Progenitor cell of endocrine pancreas (in vitro differentiated cells): ENCODE measurements around the gene CBFA2T3. TPM values are rescaled to one million over a fixed set of nuclear protein-coding genes. Genes with fewer than 3 reads are reported as not detected.

ENCODE experiments used
- DNase-seq: peaks from one replicate; pipeline ENCODE4 v3.0.0; 2021; ENCODE audit warnings: low spot score; ENCODE audit not compliant: unreplicated experiment
- H3K27ac Mint-ChIP-seq: 2 replicates; pipeline ENCODE4 v1.8.0; 2021; ENCODE audit warnings: mild to moderate bottlenecking, moderate library complexity, mixed read lengths
- H3K27me3 Mint-ChIP-seq: 2 replicates; pipeline ENCODE4 v1.8.0; 2021; ENCODE audit warnings: mixed read lengths
- H3K36me3 Mint-ChIP-seq: 2 replicates; pipeline ENCODE4 v1.8.0; 2022; ENCODE audit warnings: mixed read lengths; ENCODE audit not compliant: insufficient read depth
- H3K4me1 Mint-ChIP-seq: 2 replicates; pipeline ENCODE4 v1.8.0; 2021; ENCODE audit warnings: low read depth, mixed read lengths
- H3K4me3 Mint-ChIP-seq: 2 replicates; pipeline ENCODE4 v1.8.0; 2021; ENCODE audit warnings: low read depth, mild to moderate bottlenecking, moderate library complexity, mixed read lengths
- H3K9me3 Mint-ChIP-seq: 2 replicates; pipeline ENCODE4 v1.8.0; 2021; ENCODE audit warnings: low read depth, mixed read lengths
- CTCF ChIP-seq: fragments of 200-600 bp; sonication (generic); IDR thresholded peaks from one replicate; pipeline ENCODE4 v1.5.0; 2021; ENCODE audit warnings: antibody characterized with exemption, mild to moderate bottlenecking; ENCODE audit not compliant: unreplicated experiment
- total RNA-seq: library from RNA; stranded (reverse); gene quantifications from 2 replicates; pipeline ENCODE4 v1.2.1, GENCODE V29; 2021

The CBFA2T3 gene
- total RNA-seq, 1 donor from 2014 or later = 12.9 TPM

DNA sequence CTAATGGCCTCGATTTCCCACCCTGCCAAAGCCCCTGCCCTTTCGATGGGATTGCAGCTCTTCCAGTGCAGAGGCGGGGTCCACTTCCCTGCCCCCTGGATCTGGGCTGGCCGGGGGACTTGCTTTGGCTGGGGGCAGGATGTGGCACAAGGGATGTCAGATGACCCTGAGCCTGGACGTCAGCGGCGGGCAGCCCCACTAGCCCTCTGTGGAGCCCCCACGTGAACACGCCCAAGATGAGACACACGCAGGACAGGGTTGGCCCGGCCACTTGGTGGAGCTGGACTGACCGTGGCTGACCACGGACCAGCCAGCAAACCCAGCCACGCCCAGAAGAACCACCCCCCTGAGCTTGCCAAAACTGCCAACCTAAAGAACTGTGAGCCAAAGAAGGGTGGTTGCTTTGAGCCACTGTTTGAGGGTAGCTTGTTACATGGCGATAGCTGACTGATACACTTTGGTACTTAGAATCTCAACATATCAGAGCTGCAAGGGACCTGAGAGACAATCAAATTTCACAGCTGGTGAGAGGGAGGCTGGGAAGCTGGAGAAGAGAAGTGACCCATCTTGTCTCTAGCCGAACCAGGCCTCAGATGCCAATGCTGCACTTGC, 63.9 kb downstream of the CBFA2T3 start:
- Mint-ChIP-seq H3K27ac (no peak overlapping the region), H3K4me3 (no peak overlapping the region), H3K9me3 (no peaks in the 10 kb centered on the region), H3K36me3 (no peaks in the 10 kb centered on the region), H3K27me3 (peaks cover 11% of the 10 kb centered on the region), H3K4me1 (peaks cover 5% of the 10 kb centered on the region)
- DNase-seq = no peak
- TF ChIP-seq CTCF = no peak

DNA sequence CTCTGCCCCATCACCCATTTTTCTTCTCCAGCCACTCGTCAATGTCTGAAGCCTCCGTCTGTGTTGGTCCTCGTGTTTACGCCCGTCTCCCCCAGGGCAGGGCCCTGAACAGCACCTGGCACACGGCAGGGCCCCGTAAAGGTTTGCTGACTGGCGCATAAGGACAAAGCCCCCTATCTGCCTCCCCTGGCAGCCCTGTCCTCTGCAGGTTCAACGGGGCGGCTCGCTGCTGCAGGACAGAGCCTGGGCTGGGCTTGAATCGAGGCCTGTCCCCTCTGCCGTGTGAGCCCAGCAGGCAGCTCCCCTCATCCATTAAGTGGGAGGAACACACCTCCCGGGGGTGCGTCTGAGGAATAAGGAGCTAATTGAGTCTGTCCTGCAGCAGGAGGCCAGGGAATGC, 64.5 kb downstream of the CBFA2T3 start:
- TF ChIP-seq CTCF = no peak
- Mint-ChIP-seq H3K4me1 (peaks cover 3% of the 10 kb centered on the region), H3K9me3 (no peaks in the 10 kb centered on the region), H3K36me3 (no peaks in the 10 kb centered on the region), H3K27me3 (peaks cover 9% of the 10 kb centered on the region), H3K4me3 (no peak overlapping the region), H3K27ac (no peak overlapping the region)
- DNase-seq = no peak

DNA sequence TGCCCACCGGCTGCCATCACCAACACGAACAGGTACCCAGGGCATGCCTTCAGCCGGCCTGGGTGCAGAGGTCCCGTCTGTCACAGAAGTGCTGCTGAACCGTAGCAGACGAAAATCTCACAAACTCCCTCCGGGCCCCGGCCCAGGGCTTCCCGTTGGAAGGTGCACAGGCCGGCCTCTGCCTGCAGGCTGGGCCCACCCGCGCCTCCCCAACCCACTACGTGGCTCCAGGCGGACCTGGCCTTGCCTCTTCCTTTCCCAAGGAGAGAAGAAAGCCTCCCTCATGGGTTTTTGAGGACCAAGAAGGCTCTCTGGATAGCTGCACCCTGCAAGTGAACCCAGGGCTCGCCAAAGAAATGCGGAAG, 65.1 kb downstream of the CBFA2T3 start:
- Mint-ChIP-seq H3K27me3 (peaks cover 7% of the 10 kb centered on the region), H3K9me3 (no peaks in the 10 kb centered on the region), H3K4me1 (peaks cover 2% of the 10 kb centered on the region), H3K36me3 (no peaks in the 10 kb centered on the region), H3K27ac (no peak overlapping the region), H3K4me3 (no peak overlapping the region)
- DNase-seq = no peak
- no peak for TF ChIP-seq CTCF

DNA sequence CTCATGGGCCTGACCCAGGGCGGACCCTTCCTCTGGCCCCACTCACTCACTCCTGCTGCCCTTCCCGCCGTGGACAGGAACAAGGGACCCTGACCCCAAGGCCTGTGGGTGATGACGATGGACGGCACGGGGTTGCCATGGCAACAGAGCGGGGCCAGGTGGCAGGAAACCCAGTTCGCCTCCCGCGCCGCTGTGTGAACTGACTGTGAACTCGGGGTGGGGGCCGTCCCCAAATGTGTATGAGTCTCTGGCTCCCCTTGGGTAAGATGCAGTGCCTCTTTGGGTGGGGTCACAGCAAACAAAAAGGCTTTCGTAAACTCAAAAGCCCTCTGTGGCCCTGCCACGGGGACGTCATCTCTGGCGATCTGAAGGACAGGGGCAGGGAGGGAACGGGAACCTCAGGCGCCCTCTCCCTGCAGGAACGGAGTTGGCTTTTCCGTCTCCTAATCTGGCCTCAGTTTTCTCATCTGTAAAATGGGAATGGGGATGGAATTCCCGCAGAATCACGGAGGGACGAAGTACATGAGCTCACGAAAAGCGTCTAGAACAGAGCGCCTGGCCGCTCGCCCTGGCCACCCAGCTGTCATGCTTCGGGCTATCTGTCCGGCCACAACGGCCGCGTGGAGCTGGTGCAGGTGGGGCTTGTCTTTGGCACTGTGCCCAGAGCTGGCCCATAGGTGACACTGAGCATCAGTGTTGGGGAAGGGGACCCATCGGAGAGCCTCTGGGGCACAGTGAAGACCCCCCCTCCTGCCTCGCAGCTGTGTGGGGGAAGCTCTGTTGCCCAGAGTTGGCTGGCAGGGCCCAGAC, 65.7 kb downstream of the CBFA2T3 start:
- no peak for DNase-seq
- H3K27ac Mint-ChIP-seq = no peak overlapping the region
- no peaks in the 10 kb centered on the region for H3K36me3 Mint-ChIP-seq
- H3K4me3 Mint-ChIP-seq = no peak overlapping the region
- H3K4me1 Mint-ChIP-seq = no peaks in the 10 kb centered on the region
- H3K27me3 Mint-ChIP-seq = peaks cover 3% of the 10 kb centered on the region
- no peaks in the 10 kb centered on the region for H3K9me3 Mint-ChIP-seq
- TF ChIP-seq CTCF = no peak

DNA sequence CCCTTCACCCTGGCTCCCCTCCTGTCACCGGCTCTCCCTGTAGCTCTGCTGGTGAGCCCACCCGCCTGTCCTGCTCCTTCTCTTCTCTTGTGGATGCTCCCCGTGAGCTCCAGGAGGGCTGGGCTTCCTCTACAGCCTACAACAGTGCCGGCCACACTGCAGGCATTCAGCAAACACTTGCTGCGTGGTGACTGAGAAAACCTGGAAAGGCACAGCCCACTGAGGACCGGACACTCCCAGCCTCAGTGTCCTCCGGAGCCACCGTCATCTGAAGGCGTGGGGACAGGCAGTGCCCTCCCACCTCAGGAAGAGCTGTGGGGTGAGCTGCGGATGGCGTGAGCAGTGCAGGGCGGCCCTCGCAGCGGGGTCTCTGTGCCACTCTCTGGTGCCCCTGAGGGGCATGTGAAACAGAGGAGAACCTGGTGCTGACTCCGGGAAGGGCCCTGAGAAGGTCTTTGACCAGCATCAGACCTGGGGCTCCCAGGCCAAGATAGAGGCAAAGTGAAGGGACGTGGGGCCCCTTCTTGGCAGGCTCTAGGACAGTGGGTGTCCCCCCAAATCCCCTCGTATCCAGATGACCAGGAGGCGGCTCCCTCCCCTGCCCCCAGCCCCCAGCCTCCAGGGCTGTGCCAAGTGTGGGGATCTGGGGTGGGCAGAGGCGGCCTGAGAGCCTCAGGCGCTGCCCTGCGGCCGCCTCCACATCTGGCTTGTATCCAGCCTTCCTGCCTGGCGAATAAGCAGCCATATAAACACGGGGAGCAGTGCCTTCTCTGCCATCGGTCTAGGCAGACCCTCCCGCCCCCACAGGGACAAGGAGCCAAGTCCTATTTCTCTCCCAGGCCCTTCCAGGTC, 66.5 kb downstream of the CBFA2T3 start:
- TF ChIP-seq CTCF = no peak
- Mint-ChIP-seq H3K4me3 (no peak overlapping the region), H3K36me3 (no peaks in the 10 kb centered on the region), H3K27ac (no peak overlapping the region), H3K4me1 (no peaks in the 10 kb centered on the region), H3K9me3 (no peaks in the 10 kb centered on the region), H3K27me3 (no peaks in the 10 kb centered on the region)
- DNase-seq = no peak
